ENCODE data around the gene DBI.
"Not testable (repeated sequence)": the region's sequence is repeated elsewhere in the genome, so short reads cannot be mapped to it uniquely, and the experiment has no call there.

DBI gene

DNA sequence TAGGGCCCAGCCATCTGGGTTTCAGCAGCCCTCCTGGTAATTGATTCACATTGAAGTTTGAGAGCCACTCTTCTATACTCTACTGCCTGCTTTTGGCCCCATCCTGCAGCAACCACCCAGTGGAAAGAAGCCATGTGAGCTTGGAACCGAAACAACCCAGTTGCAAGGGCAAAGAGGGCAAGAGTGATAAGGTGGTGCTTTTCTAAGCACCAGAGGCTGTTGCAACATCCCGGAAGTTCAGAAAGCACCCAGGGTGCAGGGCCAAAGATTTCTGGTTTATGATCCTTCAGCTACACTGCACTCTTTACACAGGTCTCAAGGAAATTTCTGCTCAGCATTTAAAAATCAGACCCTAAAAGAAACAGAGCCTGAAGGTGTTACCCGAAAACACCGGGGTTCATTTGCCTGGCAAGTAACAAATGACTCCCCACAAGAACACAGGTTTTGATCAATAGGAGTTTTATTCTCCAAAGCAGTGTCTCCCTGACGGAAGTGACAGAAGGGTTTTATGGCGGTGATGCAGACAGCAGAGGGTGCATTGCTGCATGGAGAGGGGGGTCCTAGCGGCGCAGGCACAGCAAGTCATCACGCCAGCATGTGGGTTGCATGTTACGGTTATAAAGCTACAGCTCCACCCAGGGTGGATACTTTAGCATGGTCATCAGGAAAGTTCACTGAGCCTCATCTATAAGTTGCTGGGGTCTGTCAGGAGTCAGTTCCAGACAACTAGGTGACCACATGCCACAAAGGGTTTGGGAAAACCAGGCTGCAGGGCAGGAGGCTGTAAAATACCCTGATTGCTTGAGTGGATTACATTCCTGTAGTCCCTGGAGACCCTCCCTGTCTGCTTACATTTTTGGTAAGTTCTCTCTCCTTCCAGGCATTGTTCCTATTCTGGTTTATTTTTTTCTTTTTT, 36.1 kb downstream of the DBI start:
- no peak for DNase-seq

- DNase-seq = not testable (repeated sequence)
Measured at GRCh38 chr2:119403618-119404017, 36.8 kb downstream of the DBI start.

GRCh38 chr2:119405151-119405550, 38.4 kb downstream of the DBI start:
- DNase-seq = no peak

DNA sequence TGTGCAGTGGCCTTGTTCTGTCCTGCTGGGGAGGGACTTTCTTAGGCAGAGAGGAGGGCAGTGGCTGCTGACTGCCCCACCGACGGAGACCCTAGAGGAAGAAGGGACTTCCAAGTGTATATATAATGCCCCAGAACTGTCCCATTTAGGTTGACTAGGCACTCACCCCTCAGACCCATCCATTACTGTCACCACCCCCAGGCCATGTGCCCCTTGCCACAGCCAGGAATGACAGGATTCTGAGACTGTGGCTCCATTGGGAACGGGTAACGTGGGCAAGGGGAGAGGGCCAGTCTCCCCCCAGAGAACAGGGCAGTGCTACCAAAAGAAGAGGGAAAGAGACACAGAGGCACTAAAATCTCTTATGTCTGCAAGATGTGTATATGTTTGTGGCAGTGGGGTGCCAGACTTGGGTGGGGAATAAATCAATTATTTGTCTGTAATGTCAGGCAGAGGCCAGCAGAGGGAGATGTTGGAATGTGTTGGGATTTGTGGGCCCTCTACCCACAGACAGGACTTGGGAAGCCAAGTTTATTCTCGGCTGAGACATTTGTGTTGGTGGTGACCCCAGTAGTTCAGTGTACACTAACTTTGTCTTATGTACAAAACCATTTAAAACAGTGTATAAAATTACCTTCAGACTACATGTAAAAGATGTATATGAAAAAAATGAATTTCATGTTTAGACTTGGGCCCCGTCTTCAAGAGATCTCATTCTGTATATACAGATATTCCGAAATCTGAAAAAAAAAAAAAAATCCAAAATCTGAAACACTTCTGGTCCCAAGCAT, 40.8 kb downstream of the DBI start:
- DNase-seq = peak; percentile 22 to 32

DNA sequence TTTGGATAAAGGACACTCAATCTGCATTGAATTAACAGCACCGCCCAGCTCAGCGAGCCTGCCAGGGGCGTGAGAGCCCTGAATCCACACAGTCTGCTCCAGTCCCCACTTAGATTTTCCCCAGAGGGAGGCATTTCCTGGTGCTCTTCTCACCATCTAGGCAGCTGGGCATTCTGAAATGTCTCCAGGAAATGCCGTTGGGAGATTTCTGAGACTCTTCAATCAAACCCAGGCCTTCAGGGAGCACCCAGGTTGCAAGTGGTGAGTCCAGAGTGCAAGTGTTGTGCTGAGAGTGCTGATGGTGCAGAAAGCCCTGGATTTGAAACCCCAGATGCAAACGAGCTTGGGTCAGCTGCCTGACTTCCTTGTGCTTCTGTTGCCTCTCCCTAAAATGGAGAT, 41.4 kb downstream of the DBI start:
- no peak for DNase-seq

- DNase-seq = no peak
Measured at GRCh38 chr2:119409506-119409905, 42.7 kb downstream of the DBI start.

DNA sequence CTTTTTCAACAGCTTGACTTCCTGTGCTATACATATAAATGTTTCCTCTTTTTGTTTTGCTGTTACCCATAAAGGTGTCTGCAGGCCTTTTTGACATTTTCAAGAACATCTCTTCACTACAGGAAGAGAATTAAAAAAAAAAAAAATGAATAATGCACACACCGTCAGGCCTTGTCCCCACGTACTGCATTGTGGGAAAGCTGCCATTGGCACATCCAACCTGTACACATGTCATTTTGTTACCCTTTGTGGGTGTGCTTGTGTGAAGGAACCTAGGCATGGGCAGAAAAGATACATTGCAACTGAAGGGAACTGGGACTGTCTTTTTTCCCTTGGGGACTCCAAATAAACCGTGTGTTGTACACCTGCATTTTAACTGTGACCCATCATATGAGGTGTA, 48.1 kb downstream of the DBI start:
- DNase-seq = no peak

DNA sequence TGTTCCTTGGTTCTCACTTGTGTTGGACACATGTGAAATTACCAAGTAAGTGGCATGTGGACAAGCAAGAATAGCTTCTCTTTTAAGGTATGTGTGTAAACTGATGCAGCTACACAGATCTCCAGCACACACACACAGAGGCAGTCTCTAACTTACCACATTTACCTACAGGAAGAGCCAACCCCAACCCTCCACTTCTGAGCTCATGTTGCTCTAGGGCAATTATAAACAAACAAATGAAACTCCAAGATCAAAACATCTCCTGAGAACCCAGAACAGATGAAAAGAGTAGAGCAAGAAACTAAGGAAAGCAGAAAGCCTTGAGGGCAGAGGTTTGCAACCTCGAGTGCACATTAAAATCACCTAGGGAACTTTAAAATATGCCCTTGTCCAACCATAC, 48.9 kb downstream of the DBI start:
- no peak for DNase-seq

GRCh38 chr2:119416299-119416923, 49.6 kb downstream of the DBI start:
- DNase-seq = no peak

DNA sequence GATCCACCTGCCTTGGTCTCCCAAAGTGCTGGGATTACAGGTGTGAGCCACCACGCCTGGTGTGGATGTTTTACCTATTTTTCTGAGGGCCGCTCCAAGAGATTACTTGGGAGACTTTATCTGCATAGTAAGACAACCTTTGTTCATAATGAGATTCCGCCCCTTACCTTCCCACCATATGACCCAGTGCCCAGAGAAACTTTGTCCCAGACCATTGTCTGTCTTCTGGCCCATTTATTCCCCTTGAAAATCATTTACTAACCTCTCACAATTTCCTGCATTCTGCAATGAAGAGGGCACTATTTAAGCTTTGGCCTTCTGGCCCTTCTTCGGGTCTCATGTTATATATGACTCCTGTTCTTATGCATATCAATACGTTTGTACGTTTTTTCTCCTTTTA, 51.1 kb downstream of the DBI start:
- no peak for DNase-seq

DNA sequence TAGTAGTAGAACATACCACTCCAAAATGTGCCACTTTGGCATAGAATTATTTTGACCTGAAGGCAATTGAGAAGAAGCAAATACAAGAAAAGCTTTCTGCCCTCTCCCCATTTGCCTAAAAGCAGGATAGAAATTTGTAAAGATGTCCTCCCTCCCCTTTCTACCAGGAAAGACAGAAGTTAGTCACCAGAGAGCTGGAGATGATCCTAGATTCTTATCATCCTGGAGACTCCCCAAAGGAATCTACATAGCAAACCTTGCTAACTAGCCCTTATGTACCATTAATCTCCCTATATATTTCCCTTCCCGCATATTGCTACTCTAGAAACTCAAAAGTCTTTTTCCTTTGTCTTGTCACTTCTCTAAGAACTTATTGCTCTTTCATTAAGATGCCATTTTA, 52.3 kb downstream of the DBI start:
- no peak for DNase-seq

GRCh38 chr2:119419803-119420508, 53.2 kb downstream of the DBI start:
- no peak for DNase-seq

DNA sequence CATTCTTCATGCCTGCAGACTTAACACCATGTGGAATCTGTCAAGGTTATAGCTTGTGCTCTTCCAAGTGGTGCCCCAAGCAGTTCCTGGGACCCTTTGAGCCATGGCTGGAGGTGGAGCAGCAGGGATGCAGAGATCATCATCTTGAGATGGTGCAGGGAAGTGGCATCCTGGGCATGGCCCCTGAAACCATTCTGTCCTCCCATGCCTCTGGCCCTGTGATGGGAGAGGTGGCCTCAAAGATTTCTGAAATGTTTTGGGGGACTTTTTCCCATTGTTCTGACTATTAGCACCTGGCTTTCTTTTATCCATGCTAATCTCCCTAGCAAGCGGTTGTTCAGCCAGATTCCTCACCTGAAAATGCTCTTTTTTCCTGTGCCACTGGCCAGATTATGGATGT, 54.5 kb downstream of the DBI start:
- DNase-seq = no peak

DNA sequence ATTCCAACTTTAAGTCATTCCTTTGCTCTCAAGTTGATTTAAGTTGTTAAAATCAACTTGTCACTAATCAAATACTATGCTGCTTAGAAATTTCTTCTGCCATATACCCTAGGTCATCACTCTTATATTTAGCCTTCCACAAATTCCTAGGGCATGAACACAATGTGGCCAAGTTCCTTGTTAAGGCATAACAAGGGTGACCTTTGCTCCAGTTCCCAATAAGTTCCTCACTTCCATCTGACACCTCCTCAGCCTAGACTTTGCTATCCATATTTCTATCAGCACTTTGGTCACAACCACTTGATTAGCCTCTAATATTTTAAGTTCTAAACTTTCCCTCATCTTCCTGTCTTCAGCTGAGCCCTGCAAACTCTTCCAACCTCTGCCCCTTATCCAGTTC, 55.0 kb downstream of the DBI start:
- DNase-seq = no peak
